ENCODE data around the gene BCAP31. TPM values are rescaled to one million over a fixed set of nuclear protein-coding genes. Genes with fewer than 3 reads are reported as not detected.

The BCAP31 gene
- total RNA-seq, 1 donor from 2014 or later, result 117 TPM

GRCh38 chrX:153770601-153771414 is 46.6 kb upstream of the BCAP31 start:
- Mint-ChIP-seq H3K27ac (ENCODE audit: unreplicated experiment) (no peak overlapping the region), H3K4me3 (no peak overlapping the region), H3K9me3 (no peaks in the 10 kb centered on the region), H3K27me3 (ENCODE audit: low read depth) (no peaks in the 10 kb centered on the region), H3K36me3 (ENCODE audit: low read depth) (no peaks in the 10 kb centered on the region), H3K4me1 (peaks cover 8% of the 10 kb centered on the region)
- DNase-seq (ENCODE audit: low read depth, low spot score), result no peak
- TF ChIP-seq CTCF (conservative IDR thresholded peaks at IDR 0.05), result no peak

GRCh38 chrX:153769865-153770600 is 45.8 kb upstream of the BCAP31 start:
- no peak for TF ChIP-seq CTCF (conservative IDR thresholded peaks at IDR 0.05)
- Mint-ChIP-seq H3K27ac (ENCODE audit: unreplicated experiment) (no peak overlapping the region), H3K4me3 (no peak overlapping the region), H3K27me3 (ENCODE audit: low read depth) (no peaks in the 10 kb centered on the region), H3K4me1 (peaks cover 8% of the 10 kb centered on the region), H3K36me3 (ENCODE audit: low read depth) (no peaks in the 10 kb centered on the region), H3K9me3 (no peaks in the 10 kb centered on the region)
- DNase-seq (ENCODE audit: low read depth, low spot score), result no peak

DNA sequence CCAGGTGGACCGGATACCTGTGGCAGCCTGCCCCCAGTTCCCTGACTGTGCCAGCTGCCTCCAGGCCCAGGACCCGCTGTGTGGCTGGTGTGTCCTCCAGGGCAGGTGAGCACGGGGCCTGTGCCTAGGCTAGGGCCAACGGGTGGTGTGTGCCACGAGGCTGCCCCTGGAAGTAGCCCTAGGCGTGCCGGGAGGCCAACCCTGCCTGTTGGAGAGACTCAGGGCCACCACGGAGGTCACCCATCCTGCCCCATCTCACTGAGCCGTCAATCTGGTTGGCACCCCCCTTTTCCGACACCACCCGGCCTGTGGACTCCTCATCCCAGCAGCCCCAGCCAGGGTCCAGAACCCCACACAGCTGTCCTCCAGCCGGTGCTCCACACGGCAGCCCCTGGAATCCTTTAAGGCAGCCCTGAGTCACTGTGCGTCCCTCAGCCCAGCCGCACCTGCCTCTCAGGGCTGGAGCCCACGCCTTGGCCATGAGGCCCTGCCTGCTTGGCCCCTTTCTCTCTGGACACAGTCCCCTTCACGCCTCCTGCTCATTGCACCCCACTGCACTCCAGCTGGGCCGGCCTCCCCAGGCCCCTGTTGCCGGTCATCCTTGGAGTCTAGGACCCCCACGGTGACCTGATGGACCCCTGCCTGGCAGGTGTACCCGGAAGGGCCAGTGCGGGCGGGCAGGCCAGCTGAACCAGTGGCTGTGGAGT is 45.1 kb upstream of the BCAP31 start:
- H3K27me3 Mint-ChIP-seq (ENCODE audit: low read depth), result no peaks in the 10 kb centered on the region
- H3K9me3 Mint-ChIP-seq, result no peaks in the 10 kb centered on the region
- H3K4me1 Mint-ChIP-seq, result peaks cover 8% of the 10 kb centered on the region
- no peak overlapping the region for H3K27ac Mint-ChIP-seq (ENCODE audit: unreplicated experiment)
- H3K36me3 Mint-ChIP-seq (ENCODE audit: low read depth), result no peaks in the 10 kb centered on the region
- no peak for TF ChIP-seq CTCF (conservative IDR thresholded peaks at IDR 0.05)
- no peak for DNase-seq (ENCODE audit: low read depth, low spot score)
- no peak overlapping the region for H3K4me3 Mint-ChIP-seq

DNA sequence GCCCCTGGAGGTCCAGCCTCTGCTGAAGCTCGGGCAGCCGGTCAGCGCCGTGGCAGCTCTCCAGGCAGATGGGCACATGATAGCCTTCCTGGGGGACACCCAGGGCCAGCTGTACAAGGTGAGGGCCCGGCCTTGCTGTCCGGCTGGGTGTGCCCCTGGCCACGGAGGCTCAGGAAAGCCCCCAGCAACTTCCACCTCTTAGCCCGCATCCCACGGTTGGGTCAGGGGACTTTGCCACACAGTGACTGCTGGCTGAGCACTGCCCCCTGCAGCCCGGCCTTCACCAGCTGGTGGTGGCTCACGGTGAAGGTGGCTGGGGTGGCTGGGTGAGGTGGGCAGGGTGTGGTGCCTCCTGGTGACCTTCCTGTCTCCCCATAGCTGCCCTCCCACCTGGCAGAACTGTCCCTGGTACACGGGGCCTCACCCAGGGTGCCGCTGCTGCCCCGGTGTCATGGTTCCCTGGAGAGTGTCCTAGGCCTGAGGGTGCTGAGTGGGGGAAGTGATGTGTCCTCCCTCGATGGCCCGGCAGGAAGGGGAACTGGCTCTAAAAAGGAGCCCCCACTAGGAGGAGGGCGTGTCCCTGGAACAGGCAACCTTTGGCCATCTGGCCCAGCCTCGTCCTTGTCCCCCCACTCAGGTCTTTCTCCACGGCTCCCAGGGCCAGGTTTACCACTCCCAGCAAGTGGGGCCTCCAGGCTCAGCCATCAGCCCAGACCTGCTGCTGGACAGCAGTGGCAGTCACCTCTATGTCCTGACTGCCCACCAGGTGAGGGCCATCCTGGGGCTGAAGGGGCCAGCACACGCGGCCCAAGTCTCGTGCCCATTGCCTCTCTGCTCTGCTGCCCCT is 44.3 kb upstream of the BCAP31 start:
- peaks cover 12% of the 10 kb centered on the region for H3K4me1 Mint-ChIP-seq
- H3K27me3 Mint-ChIP-seq (ENCODE audit: low read depth), result no peaks in the 10 kb centered on the region
- no peak for DNase-seq (ENCODE audit: low read depth, low spot score)
- TF ChIP-seq CTCF (conservative IDR thresholded peaks at IDR 0.05), result no peak
- H3K27ac Mint-ChIP-seq (ENCODE audit: unreplicated experiment), result no peak overlapping the region
- H3K4me3 Mint-ChIP-seq, result no peak overlapping the region
- no peaks in the 10 kb centered on the region for H3K36me3 Mint-ChIP-seq (ENCODE audit: low read depth)
- H3K9me3 Mint-ChIP-seq, result no peaks in the 10 kb centered on the region

DNA sequence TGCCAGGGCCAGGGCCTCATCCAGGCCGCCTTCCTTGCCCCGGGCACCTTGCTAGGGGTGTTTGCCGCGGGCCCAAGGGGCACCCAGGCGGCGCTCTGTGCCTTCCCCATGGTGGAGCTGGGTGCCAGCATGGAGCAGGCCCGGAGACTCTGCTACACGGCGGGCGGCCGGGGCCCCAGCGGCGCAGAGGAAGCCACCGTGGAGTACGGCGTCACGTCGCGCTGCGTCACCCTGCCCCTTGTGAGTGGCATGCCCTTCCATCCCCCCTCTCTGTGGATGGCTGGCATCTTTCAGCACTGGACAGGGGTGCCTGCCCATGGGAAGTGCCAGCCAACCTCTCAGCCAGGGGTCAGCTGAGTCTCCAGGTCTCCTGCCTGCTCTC is 43.5 kb upstream of the BCAP31 start:
- Mint-ChIP-seq H3K27me3 (ENCODE audit: low read depth) (no peaks in the 10 kb centered on the region), H3K4me1 (peaks cover 12% of the 10 kb centered on the region), H3K4me3 (no peak overlapping the region), H3K9me3 (no peaks in the 10 kb centered on the region), H3K36me3 (ENCODE audit: low read depth) (no peaks in the 10 kb centered on the region), H3K27ac (ENCODE audit: unreplicated experiment) (no peak overlapping the region)
- no peak for DNase-seq (ENCODE audit: low read depth, low spot score)
- no peak for TF ChIP-seq CTCF (conservative IDR thresholded peaks at IDR 0.05)
